AML-193 (cell line): ENCODE results near the gene IRF2.
A peak's percentile ranks its signal among the peaks of the same experiment; 100 is the strongest.

Experiments
- DNase-seq, 2 experiments: peaks; one replicate each; lab custom pipeline; 2025; lab: John Stamatoyannopoulos, UW

The IRF2 gene

GRCh38 chr4:184473499-184474262, 669 bp downstream of the IRF2 start:
- peak in 1 of 2 experiments; percentile 30 for DNase-seq

GRCh38 chr4:184472614-184473498, 1.5 kb downstream of the IRF2 start:
- peak; percentile 40 to 51 for DNase-seq

GRCh38 chr4:184471881-184472613, 2.3 kb downstream of the IRF2 start:
- peak; percentile 23 to 34 for DNase-seq

- DNase-seq, result no peak
These were observed 3.6 kb downstream of the IRF2 start for GRCh38 chr4:184470785-184471110.

GRCh38 chr4:184466634-184467033, 7.7 kb downstream of the IRF2 start:
- DNase-seq, result no peak

- no peak for DNase-seq
These were observed 9.4 kb downstream of the IRF2 start for GRCh38 chr4:184464759-184465454.

- no peak for DNase-seq
These were observed 10.5 kb downstream of the IRF2 start for GRCh38 chr4:184463856-184464255.

- DNase-seq, result no peak
These were observed 11.2 kb downstream of the IRF2 start for GRCh38 chr4:184463158-184463557.

- DNase-seq, result no peak
These were observed 11.6 kb downstream of the IRF2 start for GRCh38 chr4:184462724-184463123.

GRCh38 chr4:184461711-184462441, 12.5 kb downstream of the IRF2 start:
- DNase-seq, result no peak

- no peak for DNase-seq
These were observed 13.7 kb downstream of the IRF2 start for GRCh38 chr4:184460499-184461285.

GRCh38 chr4:184459413-184459812, 14.9 kb downstream of the IRF2 start:
- no peak for DNase-seq

GRCh38 chr4:184457535-184458249, 16.7 kb downstream of the IRF2 start:
- no peak for DNase-seq

GRCh38 chr4:184456337-184456736, 18.0 kb downstream of the IRF2 start:
- no peak for DNase-seq

GRCh38 chr4:184455299-184455698, 19.1 kb downstream of the IRF2 start:
- DNase-seq, result no peak

GRCh38 chr4:184453365-184454160, 20.8 kb downstream of the IRF2 start:
- DNase-seq, result peak; percentile 67 to 76

GRCh38 chr4:184452740-184453139, 21.6 kb downstream of the IRF2 start:
- no peak for DNase-seq

- peak; percentile 47 to 53 for DNase-seq
These were observed 22.6 kb downstream of the IRF2 start for GRCh38 chr4:184451726-184452125.
